Loucy (cell line): ENCODE data around the gene STH.

Experiments
- EZH2phosphoT487 ChIP-seq: fragments of 200-600 bp; IDR thresholded peaks from 2 replicates; pipeline ENCODE4 v1.6.1; 2018; ENCODE audit warnings: antibody characterized with exemption, mild to moderate bottlenecking, moderate library complexity, borderline replicate concordance
- TF ChIP-seq, protein P1 (sequence below): fragments of 200-600 bp; sonication (generic); conservative IDR thresholded peaks from 2 replicates; pipeline ENCODE4 v1.5.1; 2014; ENCODE audit warnings: mild to moderate bottlenecking, antibody characterized with exemption, low read length

DNA sequence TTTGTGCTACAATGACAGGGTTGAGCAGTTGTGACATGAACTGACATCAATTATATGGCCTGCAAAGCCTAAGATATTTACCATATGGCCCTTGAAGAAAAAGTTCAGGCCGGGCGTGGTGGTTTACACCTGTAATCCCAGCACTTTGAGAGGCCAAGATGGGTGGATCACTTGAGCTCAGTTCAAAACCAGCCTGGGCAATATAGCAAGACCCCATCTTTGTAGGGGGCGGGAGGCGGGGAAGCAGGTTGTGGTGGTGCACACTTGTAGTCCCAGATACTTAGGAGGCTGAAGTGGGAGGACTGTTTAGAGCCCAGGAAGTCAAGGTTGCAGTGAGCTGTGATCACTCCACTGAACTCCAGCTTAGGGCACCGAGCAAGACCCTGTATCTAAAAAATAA, 48.3 kb downstream of the STH start:
- TF ChIP-seq, protein P1, sequence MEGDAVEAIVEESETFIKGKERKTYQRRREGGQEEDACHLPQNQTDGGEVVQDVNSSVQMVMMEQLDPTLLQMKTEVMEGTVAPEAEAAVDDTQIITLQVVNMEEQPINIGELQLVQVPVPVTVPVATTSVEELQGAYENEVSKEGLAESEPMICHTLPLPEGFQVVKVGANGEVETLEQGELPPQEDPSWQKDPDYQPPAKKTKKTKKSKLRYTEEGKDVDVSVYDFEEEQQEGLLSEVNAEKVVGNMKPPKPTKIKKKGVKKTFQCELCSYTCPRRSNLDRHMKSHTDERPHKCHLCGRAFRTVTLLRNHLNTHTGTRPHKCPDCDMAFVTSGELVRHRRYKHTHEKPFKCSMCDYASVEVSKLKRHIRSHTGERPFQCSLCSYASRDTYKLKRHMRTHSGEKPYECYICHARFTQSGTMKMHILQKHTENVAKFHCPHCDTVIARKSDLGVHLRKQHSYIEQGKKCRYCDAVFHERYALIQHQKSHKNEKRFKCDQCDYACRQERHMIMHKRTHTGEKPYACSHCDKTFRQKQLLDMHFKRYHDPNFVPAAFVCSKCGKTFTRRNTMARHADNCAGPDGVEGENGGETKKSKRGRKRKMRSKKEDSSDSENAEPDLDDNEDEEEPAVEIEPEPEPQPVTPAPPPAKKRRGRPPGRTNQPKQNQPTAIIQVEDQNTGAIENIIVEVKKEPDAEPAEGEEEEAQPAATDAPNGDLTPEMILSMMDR: no peak
- no peak for TF ChIP-seq EZH2phosphoT487
